ENCODE measurements around the gene GH2.
"Not testable (repeated sequence)": the region's sequence is repeated elsewhere in the genome, so short reads cannot be mapped to it uniquely, and the experiment has no call there.

GH2 gene

DNA sequence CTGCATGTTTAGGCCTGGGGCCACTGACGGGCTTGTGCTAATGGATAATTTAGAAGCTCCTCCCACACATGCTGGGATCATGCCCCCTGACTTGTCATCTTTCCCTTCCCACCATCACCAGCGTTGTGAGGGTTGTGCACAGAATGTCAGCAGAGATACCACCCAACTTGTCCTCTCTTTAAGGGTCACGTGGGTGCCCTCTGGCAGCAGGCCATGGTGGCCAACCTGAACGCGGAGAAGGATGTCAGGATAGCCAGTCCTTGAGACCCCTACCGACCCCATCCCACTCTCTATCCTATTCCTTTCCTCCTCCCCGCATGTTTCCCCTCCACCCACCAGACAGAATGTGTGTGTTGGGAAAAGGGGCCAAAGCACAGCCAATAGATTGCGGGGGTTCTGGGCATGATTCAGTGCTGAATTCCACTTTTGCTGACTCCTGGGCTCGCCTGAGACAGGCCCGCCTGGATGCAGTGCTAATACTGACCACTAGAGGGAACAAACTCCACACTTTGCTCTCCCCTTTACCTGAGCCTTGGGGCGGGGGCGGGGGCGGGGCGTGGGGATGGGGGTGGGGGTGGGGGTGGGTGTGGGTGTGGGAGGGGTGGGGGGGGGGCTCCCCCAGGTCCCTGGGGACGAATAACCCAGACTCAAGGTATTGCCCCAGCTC is at the start of gene GH2:
Gene GH2 (minus strand): TSS at position 10 of the 667 bp plus-strand sequence. CDS start 143 bp downstream, outside the sequence.
- DNase-seq (ENCODE audit: low read depth in 2 of 2): peak in 1 of 2 experiments; percentile 6

DNA sequence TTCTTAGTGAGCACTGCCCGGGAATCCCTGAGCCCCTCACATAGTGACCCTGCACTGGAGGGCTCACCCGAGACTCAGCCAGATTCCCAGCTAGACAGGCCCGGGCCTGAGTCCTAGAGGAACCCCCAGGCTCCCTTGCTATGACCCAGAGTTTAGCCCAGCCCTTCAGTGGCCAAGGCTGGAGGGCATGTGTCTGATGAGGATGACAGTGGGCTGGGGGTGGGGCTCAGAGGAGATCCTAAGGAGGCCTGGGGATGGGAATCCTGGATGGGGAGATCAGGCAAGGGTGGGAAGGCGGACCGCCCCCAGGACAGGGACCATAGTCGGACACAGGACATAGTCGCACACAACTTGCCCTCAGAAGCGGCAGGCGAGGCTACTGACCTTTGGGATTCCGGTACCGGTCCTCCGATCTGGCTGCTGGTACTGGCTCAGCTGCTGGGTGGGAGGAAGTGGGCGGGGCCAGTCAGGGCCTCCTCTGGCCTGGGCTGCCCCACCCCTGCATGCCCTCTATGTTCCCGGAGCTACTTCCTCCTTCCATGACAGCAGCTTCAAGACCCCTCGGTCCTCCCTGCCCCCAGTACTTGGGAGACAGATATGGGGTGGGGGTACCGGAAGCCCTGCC is 49.3 kb upstream of the GH2 start:
- DNase-seq (ENCODE audit: low read depth in 2 of 2): no peak

DNA sequence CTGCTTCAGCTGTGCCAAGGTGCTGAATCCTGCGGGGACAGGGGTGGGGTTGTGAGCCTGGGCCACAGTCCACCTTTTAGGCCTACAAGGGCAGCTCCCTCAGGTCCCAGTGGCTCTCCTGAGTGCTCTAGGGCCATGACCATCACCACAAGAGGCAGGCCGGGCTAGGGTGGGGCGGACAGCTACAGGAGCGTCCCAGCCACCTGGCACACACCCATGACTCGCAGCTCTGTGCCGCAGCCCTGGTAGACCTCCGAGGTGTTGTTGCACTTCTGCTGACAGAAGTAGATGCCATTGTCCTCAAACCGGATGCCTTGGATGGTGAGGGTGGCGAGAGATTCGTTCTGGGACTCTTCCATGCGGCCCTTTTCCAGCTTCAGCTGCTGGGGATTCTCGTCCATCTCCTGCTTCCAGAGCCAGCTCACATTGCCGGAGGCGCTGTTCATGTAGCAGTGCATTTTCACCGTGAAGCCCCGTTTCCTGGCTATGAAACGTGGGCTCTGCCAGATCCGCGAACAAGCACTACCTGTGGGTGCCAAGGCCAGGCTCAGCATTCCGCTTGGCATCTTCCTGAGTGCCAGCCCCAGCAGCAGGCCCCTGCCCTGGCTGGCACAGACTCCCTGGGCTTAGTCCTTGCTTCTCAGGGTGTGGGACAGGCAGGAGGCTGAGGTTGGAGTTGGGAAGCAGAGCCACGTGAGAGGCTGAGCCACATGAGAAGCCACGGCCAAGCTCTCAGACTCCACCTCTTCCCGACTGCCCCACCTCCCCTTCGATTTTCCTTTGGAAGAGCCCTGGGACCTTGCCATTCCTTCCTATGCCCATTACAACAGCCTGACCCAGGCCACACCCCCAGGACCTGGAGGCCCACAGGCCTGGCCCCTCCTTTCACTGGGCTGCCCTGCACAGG is 48.4 kb upstream of the GH2 start:
- no peak for DNase-seq (ENCODE audit: low read depth in 2 of 2)

DNA sequence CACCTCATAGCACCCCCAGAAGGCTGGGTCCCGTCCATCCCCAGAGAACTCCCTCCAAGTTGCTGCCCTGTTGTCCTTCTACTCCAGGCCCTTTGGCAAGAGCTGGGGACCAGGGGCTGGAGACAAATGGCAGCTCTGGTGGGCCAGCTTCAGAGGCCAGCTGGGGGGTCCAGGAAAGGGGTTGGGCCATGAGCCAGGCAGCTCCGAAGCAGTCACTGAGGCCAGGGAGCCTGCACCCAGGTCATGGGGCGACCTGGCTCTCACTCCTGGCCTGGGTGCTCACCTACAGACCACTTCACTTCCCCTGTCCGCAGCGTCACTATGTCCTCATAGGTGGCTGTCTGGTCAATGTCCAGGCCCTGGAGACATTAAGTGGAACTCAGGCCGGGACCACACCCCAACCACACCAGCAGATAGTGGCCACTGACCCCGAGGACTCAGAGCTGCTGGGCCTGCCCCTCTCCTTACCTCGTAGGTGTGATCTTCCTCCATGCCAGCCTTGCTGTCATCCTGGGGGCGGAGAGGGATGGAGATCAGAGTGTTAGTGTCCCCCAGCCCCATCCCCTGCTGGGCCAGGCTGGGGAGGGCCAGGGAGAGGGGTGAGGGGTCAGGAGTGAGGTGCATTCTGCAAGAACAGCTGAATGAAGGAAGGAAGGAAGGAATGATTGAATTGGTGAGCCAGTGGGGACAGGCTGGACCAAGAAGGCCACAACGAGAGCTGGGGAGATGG is 47.4 kb upstream of the GH2 start:
- DNase-seq (ENCODE audit: low read depth in 2 of 2): no peak

DNA sequence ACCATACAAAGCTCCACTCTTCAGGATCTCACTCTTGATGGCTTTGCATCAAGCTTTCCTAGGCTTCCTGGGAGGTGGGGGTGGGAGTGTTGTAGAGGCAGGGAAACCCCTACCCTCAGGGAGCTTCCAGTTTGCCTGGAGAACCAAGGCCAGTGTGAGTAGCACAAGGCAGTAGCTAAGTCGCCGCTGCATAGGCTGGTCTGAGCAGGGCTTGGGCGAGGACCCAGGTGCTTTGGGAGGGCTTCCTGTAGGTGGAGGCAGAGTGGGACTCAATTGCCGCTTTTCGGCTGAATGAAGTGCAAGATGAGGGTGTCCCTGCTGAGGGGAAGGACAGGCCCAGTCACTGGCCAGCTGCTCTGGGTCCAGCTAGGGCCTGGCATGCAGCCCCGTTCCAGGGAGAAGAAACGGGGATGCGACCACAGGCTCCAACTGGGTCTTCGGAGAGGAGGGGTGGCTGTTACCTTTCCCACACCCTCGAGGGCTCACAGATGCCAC is 46.5 kb upstream of the GH2 start:
- no peak for DNase-seq (ENCODE audit: low read depth in 2 of 2)

DNA sequence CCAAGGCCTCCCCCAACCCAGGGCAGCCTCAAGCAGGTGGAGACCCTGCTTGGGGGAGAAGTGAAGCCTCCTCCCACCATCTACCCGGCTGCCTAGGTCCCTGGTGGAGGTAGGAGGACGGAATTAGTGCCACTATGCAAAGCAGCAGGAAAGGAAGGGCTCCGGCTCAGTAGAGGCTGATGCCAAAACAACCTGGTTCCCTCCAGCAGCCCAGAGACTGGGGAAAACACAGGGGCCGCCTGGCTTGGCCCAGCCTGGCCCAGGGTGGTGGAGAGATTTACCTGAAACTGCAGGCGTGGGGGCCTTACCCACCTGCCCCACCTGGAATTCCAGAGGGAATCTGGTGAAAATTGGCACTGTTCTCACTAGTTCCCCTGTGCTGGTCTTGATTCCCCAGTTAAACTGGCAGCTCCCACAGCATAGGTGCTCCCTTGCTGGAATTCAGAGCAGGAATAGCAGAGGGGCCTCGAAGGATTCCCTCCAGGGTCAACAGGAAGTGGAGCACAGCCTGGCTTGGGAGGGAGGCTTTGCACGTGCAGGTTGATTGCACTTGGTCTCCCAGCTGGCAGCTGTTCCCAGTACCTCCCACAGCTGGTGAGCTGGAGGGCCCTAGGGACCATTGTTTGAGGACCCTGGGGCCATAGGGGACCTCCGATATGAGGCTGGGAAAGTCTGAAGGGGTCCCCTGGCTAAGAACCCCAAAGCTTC is 45.9 kb upstream of the GH2 start:
- no peak for DNase-seq (ENCODE audit: low read depth in 2 of 2)

DNA sequence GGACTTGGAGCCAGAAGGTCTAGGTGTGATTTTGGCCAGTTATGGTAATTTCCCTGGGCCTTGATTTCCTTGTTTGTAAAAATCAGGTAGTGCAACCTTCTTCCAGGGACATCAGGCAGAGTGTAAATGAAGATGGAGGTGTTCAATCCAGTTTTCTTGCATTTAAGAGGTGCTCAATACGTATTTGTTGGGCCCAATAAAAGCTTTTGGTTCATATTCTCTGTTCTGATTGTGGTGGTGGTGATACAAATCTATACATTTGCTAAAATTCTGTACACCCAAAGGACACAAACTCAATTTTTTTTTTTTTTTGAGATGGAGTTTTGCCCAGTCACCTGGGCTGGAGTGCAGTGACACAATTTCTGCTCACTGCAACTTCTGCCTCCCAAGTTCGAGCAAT is 44.4 kb upstream of the GH2 start:
- no peak for DNase-seq (ENCODE audit: low read depth in 2 of 2)

DNA sequence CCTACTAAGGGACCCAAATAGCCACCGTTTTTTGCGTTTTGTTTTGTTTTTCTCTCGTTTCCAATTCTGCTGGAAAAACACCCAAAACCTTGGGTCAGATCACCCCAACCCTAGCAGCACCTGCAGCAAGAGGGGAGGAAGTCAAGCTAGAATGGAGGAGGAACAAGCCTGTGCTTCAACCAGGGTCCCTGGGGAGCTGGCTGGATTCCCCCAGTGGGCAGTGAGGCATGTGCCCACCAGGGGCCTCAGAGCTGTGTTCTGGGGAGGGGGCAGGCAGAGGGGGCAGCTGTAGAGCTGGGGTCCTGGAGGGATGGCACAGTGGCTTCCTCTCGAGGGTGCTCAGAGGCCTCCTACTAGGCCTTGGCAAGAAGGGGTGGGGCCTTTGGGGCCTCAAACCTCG is 43.9 kb upstream of the GH2 start:
- no peak for DNase-seq (ENCODE audit: low read depth in 2 of 2)

DNA sequence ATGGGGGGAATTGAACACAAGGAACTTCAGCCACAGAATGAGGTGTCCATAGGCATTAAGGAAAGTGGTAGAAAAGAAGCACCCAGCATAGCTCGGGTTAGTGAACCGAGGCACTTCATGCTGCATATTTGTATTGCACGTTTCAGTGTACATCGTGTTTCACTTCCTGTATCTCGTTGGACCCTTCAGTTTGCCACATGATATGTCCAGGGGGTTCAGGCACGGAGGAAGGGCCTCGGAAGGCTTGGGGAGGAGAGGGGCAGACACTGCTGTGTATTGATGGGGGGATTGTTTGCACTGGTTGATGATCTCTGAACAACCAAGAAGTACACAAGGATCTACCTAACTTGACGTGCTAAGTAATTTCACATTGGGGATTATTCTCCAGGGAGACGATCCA is 40.7 kb upstream of the GH2 start:
- DNase-seq (ENCODE audit: low read depth in 2 of 2): not testable (repeated sequence)

DNA sequence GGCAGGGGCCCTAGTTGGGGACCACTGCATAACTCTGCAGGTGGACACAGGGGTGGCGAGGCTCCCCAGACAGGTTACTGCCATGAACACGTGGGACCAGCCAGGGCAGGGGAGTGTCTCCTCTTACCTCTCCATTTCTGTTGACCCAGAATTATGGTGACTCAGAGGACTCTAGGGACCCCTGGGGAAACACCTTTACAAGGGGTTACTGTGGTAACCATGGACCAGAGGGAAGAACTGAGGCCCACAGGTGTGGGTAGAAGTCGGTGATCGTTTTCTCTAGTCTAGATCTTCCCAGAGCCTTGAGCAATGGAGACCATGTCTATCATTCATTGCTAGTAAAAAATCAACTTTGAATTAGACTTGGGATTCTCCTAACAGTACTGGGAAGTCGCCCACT is 39.0 kb upstream of the GH2 start:
- not testable (repeated sequence) for DNase-seq (ENCODE audit: low read depth in 2 of 2)

DNA sequence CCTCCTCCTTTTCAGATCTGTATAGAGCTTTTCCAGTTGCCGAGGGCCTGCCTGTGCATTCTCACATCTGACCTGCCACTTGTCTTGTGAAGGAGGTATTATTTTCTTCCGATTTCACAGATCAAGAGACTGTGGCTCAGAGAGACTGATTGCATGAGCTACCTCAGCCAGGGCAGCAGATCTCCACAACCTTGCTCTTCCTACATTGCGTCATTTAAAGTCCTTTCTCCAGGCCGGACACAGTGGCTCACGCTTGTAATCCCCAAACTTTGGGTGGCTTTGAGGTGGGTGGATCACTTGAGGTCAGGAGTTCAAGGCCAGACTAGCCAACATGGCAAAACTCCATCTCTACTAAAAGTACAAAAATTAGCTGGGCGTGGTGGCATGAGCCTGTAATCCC is 38.3 kb upstream of the GH2 start:
- DNase-seq (ENCODE audit: low read depth in 2 of 2): not testable (repeated sequence)

DNA sequence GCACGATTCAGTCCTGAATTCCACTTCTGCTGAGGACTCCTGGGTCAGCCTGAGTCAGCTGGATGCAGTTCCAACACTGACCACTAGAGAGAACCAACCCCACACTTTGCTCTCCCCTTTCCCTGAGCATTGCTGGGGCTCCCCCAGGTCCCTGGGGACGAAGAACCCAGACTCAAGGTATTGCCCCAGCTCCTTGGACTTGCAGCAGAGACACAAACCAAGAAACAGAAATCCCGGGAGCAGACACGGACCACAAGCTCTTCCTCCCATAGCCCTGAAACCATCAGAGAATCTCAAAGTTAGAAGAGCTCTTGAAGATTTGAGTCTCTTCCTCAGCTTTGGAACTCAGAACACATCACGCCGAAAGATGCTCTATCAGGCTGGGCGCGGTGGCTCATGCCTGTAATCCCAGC is 37.6 kb upstream of the GH2 start:
- peak; percentile 6 to 12 for DNase-seq (ENCODE audit: low read depth in 2 of 2)

DNA sequence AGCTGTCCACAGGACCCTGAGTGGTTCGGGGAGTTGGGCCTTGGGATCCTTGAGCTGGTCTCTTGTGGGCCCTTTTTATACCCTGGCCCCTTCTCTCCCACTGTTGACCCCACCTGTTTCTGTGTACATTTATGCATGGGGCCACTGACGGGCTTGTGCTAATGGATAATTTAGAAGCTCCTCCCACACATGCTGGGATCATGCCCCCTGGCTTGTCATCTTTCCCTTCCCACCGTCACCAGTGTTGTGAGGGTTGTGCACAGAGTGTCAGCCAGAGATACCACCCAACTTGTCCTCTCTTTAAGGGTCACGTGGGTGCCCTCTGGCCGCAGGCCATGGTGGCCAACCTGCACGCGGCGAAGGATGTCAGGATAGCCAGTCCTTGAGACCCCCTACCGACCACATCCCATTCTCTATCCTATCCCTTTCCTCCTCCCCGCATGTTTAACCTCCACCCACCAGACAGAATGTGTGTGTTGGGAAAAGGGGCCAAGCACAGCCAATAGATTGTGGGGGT is 37.1 kb upstream of the GH2 start, which contains the start of gene GH1:
Gene GH1 (minus strand): TSS at position 51 of the 517 bp plus-strand sequence. CDS start 63 bp downstream, outside the sequence.
- not testable (repeated sequence) for DNase-seq (ENCODE audit: low read depth in 2 of 2)

DNA sequence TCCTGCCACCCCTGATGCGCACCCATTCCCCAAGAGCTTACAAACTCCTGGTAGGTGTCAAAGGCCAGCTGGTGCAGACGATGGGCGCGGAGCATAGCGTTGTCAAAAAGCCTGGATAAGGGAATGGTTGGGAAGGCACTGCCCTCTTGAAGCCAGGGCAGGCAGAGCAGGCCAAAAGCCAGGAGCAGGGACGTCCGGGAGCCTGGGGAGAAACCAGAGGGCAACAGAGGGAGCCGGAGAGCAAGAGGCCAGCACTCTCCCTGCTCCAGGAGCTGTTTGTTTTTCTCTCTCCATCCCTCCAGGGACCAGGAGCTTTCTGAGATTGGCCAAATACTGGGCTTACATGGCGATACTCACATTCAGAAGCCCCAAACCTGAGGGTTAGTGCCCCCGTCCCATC is 36.6 kb upstream of the GH2 start:
- no peak for DNase-seq (ENCODE audit: low read depth in 2 of 2)

DNA sequence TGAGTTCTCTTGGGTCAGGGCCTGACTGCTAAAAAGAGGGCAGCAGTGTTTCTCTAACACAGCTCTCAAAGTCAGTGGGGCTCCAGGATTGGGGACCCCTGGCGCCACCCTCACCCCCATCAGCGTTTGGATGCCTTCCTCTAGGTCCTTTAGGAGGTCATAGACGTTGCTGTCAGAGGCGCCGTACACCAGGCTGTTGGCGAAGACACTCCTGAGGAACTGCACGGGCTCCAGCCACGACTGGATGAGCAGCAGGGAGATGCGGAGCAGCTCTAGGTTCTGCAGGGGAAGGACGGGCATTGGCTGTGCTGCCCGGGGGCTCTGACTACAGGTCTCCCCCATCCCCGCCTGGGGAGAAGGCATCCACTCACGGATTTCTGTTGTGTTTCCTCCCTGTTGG is 35.9 kb upstream of the GH2 start:
- no peak for DNase-seq (ENCODE audit: low read depth in 2 of 2)

DNA sequence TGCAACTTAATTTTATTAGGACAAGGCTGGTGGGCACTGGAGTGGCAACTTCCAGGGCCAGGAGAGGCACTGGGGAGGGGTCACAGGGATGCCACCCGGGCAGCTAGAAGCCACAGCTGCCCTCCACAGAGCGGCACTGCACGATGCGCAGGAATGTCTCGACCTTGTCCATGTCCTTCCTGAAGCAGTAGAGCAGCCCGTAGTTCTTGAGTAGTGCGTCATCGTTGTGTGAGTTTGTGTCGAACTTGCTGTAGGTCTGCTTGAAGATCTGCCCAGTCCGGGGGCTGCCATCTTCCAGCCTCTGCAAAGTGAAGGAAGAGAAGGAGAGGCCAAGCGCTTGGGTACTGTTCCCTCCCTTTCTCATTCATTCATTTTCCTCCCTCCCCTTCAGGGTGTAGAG is 35.5 kb upstream of the GH2 start:
- DNase-seq (ENCODE audit: low read depth in 2 of 2): not testable (repeated sequence)

DNA sequence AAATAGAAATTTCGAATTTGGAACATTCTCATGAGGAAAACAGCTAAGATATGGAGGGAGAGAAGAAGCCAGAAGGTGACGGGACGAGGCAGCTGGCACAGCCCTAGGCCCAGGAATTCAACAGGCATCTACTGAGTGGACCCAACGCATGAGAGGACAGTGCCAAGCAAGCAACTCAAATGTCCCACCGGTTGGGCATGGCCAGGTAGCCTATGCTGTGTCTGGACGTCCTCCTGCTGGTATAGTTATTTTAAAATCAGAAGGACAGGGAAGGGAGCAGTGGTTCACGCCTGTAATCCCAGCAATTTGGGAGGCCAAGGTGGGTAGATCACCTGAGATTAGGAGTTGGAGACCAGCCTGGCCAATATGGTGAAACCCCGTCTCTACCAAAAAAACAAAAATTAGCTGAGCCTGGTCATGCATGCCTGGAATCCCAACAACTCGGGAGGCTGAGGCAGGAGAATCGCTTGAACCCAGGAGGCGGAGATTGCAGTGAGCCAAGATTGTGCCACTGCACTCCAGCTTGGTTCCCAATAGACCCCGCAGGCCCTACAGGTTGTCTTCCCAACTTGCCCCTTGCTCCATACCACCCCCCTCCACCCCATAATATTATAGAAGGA is 34.9 kb upstream of the GH2 start:
- DNase-seq (ENCODE audit: low read depth in 2 of 2): no peak

DNA sequence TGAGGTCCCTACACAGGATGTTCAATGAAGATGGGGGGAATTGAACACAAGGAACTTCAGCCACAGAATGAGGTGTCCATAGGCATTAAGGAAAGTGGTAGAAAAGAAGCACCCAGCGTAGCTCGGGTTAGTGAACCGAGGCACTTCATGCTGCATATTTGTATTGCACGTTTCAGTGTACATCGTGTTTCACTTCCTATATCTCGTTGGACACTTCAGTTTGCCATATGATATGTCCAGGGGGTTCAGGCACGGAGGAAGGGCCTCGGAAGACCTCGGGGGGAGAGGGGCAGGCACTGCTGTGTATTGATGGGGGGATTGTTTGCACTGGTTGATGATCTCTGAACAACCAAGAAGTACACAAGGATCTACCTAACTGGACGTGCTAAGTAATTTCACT is 34.0 kb upstream of the GH2 start:
- DNase-seq (ENCODE audit: low read depth in 2 of 2): not testable (repeated sequence)

DNA sequence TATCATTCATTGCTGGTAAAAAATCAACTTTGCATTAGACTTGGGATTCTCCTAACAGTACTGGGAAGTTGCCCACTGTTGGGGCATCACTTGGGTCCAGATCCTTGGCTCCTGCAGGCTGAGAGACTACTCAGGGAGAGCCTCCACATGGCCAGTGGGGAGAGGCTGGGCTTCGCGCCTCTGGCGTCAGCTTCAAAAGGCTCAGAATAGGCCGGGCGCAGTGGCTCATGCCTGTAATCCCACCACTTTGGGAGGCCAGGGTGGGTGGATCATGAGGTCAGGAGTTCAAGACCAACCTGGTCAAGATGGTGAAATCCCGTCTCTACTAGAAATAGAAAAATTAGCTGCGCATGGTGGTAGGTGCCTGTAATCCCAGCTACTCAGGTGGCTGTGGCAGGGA is 32.7 kb upstream of the GH2 start:
- DNase-seq (ENCODE audit: low read depth in 2 of 2): no peak

DNA sequence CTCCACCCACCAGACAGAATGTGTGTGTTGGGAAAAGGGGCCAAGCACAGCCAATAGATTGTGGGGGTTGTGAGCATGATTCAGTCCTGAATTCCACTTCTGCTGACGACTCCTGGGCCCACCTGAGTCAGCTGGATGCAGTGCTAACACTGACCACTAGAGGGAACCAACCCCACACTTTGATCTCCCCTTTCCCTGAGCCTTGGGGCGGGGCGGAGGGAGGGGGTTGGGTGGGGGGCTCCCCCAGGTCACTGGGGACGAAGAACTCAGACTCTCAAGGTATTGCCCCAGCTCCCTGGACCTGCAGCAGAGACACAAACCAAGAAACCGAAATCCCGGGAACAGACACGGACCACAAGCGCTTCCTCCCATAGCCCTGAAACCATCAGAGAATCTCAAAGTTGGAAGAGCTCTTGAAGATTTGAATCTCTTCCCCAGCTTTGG is 29.9 kb upstream of the GH2 start:
- no peak for DNase-seq (ENCODE audit: low read depth in 2 of 2)
